Measurements from ENCODE around the gene OLA1.

- TF ChIP-seq GATA2 (IDR thresholded peaks at IDR 0.05; ENCODE audit: low read depth, low read length) (no peak), GATA3 (IDR thresholded peaks at IDR 0.05; ENCODE audit: low read depth, low read length) (no peak)
These were observed 200.1 kb downstream of the OLA1 start for GRCh38 chr2:174048243-174048642.
